GM19328 (cell line): ENCODE data around the gene LIF.
"Not testable (repeated sequence)": the region's sequence is repeated elsewhere in the genome, so short reads cannot be mapped to it uniquely, and the experiment has no call there.

ENCODE experiments used
- ATAC-seq: cut with Tn5 transposase; IDR thresholded peaks from one replicate; pipeline ENCODE4 v1.9.1; 2021; ENCODE audit warnings: mild to moderate bottlenecking, moderate library complexity; ENCODE audit not compliant: unreplicated experiment

Gene LIF

DNA sequence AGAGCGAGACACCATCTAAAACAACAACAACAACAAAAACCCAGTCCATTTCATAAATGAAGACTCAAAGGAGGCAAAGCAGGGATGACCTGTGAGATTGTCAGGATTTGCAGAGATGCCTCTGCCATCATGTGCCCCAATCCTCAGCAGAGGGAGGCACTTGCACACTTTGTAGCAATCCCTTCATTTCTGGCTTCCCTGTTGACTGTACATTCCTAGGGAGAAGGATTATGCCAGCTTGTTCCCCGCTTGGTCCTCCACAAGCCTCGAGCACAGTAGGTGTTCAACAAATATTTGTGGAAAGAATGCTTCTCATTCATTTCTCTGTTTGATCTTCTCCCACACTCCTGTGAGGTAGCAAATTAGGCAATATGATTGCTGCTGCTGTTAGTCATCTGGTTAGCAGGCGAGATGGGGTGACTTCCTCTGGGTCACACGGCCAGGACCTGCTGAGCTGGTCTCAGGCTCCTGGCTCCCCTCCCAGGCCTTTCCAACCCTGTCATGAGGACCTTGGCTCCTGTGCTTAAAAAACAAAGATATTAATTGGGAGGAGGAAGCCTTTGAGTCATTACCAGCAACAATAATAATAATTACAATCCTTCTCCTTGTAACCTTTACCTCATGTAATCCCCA is 34.1 kb downstream of the LIF start:
- ATAC-seq = no peak

DNA sequence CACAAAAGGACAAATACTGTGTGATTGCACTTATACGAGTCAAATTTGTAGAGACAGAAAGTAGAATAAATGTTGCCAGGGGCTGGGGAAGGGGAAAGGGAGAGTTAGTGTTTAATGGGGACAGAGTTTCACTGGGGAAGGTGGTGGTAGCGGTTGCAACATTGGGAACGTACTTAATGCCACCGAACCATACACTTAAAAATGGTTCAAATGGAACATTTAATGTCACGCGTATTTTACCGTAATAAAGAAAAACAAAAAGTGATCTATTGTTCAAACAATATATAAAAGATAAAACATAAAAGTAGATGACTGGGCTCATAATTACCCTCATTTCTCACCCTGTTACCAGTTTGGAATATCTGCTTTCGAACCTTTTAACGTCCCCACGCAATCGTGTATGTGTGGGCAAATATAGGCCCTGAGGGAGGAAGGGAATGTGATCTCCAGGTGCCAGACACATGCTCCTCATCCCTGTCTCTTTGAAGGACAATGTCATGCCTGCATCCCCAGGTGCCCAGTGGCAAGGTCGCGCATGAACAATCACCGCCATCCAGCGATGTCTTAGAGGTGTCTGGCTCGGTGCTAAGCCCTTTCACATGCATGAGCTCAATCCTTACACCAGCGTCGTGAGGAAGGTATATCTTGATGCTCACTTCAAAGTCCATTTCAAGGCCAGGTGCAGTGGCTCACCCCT is 35.3 kb downstream of the LIF start:
- no peak for ATAC-seq

DNA sequence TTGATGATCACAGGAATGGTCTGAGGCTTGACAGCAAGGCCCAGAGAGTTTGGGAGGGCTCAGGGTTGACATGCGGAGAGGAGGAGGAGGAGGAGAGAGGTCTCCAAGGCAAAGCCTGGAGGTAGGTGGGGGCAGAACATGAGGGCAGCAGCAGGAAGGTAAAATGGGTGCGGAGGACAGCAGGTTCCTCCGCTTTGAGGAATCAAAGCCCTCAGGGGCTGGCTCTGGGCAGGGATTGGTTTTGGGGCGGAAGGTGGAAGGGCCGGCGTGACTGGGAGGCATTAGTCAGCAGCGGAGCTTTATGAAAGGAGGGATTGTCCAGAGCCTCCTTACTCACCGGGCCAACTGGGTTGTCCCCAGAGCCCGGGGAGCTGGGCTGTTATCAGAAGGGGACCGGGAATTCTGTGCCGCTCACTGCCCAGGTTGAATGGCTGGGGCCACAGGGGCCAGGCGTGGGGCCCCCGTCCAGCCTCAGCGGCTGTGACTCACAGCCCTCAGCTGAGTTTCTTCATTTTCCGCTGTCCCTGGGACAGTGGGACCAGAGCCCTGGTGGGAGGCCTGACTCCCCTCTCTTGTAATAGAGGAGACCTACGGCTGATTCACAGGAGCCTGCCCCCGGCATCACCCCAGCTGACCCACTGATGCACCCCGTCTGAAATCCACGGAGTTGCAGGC is 36.2 kb downstream of the LIF start:
- ATAC-seq = no peak

DNA sequence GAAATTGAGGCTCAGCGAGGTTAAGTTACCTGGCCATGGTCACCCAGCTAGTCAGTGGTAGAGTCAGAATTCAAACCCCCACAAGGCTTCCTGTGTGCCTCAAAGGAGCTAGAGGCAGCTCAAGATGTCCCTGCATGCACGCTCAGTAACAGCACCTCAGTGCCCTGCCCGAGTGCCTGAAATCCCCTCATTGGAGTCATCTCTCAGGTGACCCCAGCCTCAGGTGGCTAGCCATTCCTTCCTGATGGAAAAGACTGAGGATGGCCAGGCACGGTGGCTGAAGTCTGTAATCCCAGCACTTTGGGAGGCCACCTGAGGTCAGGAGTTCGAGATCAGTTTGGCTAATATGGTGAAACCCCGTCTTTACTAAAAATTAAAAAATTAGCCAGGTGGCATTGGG is 36.9 kb downstream of the LIF start:
- ATAC-seq = no peak

DNA sequence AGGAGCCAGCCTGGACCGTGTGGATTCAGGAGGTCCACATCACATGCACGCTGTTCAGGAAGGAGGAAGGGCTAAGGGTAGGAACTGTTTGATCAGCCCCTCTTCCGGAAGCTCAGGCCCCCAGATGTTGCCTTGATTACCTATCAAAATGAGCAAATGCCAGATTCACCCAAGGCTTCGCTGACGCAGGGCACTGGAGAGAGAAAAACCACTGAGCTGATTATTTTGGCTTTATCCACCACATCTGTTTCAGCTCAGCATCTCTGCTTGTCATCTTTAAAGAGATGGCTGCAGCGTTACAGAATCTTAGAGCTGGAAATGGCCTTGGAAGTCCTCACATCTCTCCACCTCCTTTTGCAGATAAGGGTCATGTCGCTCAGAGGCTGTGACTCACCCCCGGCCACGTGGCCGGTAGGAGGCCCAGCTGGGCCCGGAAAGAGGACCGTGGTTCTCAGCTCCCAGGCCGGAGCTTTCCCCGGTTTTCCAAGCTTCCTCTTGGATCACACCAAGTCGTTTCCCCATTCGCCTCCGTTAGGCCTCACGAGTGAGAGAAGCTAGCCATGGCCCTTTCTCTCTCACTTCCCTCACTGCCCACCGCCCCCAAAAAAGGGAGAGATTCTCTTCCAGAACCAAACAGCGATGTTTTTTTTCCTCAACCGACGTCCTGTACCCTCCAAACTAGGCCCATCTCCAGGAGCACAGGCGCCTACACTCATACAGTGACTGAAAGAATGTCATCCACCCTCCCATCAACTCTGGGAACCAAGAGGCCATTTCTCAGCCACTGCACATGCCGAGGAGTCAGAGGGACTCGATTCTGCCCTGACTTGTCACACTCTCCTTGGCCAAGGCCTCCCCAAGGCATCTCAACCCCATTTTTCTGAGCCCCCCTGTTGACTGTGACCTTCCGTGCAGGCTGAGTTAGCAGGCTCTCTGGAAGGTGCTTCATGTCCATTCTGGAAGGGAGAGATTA is 37.6 kb downstream of the LIF start:
- ATAC-seq = no peak

DNA sequence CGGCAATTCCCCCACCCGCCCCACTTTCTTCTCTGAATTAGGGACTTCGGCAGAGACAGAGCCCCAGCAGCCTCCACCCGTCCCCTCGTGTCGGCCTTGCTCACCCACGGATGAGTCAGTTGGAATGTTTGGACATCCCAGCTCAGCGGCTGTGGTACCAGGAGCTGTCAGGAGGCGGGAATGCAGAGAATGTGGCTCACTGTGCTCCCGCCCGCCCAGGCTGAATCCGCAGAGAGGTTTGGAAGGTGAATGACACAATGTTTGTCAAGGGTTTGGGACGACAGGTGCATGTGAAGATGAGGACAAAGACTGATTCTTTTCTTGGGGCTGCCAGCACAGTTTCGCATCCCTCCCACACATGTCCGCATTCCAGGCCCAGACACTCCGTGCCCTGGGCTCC is 39.6 kb downstream of the LIF start:
- ATAC-seq = no peak

DNA sequence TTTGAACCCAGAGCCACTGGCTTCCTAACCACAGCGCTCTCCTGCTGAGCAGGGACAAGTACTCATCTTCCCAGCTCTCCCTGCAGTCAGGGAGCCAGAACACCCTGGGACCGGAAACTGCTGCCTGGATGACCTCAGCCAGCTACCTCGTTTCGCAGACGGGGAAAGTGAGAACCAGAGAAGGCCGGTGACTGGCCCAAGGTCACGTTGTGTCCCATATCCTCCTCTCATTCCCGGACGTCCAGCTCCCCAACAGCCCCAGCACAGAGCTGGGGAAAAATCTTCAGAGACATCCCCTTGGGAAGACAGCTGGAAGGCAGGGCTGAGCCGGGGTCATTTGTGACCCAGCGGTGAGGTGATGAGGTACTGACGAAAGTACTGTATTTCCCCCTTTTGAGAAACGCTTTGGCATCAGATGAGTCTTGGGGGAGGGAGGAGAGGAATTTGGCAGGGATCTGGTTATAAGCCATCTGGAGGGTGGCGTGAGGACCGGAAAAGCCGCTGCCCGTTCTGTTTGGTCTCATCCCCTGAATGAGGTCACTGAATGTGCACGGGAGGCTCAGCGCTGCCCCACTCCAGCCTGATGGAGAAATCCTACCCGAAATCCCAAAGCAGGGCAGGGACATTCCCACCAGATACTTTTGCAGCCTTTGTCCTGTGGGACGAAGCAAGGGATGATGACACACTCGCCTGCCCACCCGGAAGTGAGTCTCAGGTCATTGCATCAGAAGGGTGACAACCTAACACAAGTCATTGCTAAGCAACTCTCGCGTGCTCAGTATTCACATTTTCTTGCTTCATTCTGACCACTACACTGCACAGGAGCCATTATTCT is 41.1 kb downstream of the LIF start:
- no peak for ATAC-seq

DNA sequence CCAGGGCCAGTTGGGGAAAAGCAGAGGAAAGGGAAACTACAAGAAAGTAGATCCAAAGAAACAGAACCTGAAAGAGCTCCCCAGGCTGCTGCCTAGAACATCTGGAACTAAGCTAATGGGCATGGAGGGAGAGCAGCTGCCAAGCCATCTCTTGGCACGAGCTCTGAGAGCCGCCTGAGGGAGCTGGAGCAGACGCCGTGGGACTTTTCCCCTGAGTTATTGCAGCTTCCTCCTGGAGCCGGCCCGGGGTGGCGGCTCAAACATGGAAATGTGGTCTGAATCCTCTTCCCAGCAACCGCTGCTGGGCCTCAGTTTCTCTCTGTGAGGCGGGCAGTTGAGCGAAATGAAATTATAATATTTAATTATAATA is 41.8 kb downstream of the LIF start:
- ATAC-seq = no peak

DNA sequence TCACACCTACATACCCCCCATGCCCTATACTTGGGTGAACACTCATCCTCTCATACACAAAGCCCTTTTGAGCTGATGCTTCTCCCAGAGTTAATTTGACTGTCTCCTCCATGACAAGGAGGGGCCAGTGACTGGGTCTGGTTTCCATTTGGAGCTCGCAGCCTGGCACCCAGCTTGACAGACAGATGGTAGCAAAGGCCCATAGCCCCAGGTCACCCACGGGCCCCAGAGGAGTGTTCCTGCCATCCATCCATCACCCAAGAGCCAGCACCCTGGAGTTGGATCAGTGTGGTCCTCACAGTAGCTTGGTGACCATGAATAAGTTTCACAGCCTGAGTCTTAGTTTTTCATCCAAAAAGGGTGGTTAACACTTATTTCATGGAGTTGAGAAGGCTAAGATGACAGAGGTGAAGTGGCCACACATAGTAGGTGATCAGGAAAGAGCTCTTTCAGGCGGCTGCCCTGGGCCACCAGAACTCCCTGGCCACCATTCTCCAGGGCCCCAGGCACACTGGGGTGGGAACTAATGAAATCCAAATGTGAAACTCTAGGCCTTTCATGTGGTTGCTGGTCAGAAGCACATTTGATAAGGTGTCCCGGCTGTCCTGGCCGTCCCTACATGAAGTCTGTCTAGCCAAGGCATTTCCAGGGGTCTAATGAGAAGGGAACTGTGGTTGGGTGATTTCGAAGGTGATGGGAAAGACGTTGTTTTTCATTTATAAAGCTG is 42.4 kb downstream of the LIF start:
- no peak for ATAC-seq

DNA sequence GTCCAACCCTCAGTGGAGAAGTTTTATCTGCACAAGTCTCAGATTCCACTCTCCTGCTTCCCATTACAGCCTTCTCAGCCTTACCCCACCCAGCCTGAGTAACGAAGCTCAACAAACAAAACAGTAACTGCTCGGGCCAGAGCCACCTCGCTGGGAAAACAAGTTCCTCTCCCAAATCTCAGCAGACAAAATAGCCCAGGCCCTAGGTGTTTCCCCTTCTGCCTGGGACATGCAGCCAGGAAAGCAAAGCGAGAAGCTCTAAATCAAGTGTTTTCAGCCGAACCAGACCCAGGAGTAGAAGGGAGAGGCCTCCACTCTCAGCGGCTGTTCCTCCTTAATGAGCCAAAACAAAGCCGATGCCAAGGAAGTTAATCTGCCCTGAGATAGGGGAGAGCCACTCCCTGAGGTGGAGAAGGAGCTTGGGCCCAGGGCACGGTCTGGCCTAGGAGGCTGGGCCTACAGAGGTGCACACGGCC is 44.0 kb downstream of the LIF start:
- no peak for ATAC-seq

DNA sequence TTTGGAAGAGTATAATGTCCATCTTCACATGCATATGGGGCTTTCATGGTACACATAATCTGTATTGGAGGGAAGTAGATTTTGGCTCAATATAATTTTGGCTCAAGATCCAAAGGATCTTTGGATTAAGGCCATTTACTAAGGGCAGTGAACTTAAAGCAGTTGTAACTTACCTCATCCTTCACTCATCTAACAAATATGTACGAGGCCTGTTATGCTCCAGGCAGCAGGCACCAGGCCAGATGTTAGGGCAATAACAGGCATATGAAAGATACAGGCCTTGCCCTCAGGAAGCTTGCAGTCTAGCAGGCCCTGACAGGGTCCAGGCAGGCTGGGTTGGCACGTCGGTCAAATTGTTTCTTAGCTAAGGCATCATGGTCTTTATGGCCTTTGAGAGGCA is 44.6 kb downstream of the LIF start:
- no peak for ATAC-seq

DNA sequence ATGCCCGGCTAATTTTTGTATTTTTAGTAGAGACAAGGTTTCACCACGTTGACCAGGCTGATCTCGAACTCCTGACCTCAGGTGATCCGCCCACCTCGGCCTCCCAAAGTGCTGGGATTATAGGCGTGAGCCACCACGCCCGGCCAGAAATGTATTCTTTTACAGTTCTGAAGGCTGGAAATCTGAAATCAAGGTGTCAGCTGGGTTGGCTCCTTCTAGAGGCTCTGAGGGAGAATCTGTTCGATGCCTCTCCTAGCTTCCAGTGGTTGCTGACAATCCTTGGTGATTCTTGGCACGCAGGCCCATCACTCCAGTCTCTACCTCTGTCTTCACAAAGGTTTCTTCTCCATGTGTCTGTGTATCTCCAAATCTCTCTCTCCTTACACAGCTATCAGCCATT is 45.7 kb downstream of the LIF start:
- not testable (repeated sequence) for ATAC-seq

DNA sequence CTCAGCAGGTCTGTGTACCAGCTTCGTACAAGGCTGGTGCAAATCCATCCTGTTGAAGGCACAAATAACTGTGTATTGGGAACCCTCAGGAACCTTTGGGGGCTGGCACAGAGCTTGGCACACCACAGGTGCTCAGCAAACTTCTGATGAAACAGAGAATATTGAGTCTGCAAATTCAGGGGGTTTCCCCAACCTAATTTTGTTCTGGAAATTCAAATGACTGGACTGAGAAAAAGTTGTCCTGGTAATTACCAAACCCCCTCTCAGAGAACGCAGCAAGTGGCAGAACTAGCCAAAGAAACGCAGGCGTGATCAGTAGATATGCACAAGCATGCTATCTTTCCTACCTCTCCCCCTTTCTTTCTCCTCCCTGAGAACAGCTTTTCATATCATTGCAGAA is 47.6 kb downstream of the LIF start:
- ATAC-seq = no peak

DNA sequence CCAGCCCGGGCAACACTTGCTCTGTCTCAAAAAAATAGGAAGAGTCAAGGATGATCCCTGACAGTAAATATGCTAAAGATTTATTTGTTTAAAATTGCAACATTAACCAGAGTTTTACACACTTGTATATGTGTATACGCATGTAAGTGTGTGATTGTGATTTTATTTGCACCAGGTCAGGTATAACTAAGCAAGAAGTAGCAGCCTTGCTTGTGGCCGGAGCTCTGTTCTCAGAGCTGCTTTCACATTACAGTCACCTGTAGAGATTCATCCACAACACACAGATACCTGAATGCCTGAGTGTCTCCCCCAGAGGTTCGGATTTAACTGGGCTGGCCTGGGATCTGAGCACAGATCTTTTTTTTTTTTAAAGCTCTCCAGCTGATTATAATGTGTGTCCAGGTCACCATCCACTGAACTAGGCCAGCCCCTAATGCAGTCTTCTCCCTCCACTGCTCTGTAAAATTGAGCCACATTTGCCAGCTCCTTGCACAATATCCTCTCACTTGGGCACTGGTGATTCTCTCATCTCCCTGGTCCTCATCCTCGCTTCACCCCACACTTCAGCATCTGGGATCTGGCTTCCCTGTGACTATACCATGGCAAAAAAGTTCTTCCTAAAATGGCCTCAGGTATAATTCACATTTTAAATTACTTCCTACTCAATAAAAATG is 48.3 kb downstream of the LIF start:
- no peak for ATAC-seq

DNA sequence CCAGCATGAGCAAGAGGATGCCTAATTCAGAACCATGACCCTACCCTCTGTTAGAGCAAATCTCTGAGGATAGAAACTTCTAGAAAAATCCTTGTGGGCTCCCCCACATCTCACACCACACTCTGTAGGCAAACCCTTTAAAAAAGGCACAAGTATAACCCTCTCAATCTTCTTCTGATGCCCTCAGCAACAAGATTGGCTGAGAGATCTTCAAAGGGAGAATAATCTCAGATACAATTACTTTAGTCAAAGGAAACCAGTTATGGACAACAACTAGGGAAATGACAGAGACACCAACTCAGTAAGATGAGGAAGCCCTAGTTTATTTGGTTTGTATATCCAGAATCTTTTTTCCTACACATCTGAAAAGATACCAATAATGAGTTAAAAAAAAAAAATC is 49.2 kb downstream of the LIF start:
- ATAC-seq = no peak

DNA sequence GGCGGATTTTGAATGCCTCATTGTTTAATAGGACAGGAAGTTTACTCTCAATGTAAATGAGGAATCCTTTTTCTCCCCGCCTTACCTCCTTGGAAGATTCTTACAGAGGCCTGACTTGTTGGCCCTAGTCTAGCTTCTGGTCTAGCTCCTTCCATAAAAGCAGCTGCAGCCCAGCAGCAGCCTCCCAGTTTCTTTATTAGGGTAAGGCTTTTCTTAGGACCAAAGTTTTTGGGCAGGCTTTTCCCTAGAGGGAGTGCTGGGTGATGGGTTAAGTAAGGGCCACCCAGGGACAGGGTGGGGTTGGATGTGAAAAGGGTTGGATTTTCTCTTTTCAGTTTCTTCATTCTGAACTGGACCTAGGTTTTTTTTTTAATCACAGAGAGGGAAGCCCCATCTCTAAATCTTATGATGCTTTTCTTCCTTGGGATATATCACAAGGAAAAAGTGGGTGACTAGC is 49.7 kb downstream of the LIF start:
- no peak for ATAC-seq

DNA sequence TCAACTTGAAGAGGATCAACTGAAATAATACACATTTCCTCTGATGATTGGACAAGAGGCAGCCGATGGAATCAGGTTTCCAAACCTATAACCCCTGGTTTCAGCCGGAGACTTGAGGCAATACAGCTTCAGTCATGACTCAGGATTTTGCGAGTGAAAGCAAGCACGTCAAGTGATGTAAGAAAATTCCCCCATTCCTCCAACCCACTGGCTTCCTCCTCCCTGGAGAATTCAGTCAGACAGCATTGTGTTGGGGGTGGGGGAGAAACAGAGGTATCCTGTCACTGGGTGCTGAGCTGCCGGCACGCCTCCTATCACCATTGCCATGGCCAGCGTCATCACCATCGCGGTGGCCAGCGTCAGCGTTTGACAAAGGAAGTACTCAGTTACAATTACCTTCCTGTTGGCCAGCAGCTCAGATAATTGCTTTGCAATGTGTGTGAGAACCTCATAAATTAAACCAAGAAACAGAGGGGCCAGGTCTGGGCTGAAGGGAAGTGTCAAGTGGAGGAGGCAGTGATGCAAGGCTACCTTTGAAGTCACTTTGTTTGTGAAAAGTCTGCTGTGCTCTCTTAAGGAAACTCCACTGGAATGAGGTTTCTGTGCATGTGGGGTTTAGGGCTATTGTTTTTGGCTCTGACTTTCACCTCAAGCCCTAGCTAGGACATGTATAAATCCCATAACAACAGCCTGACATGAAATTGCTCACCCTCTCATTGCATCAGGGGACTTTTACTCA is 50.2 kb downstream of the LIF start:
- no peak for ATAC-seq
